OCI-LY1 (cell line): ENCODE data around the gene JOSD2.

Experiments used
- H2AFZ ChIP-seq: fragments of 200-600 bp; sonication (generic), shearing (Covaris generic); 2 replicates; pipeline ENCODE4 v1.6.0; 2014; ENCODE audit warnings: antibody characterized with exemption, mild to moderate bottlenecking, low read length
- H3F3A ChIP-seq: fragments of 200-600 bp; sonication (generic), shearing (Covaris generic); 2 replicates; pipeline ENCODE4 v1.6.0; 2014; ENCODE audit warnings: mild to moderate bottlenecking, antibody characterized with exemption, low read length, moderate library complexity; ENCODE audit not compliant: insufficient read depth
- H3K27ac ChIP-seq: fragments of 200-600 bp; sonication (generic); 2 replicates; pipeline ENCODE4 v1.5.1; 2014; ENCODE audit warnings: low read length, mixed run types, mild to moderate bottlenecking, low read depth; ENCODE audit not compliant: poor library complexity, severe bottlenecking
- H3K27me3 ChIP-seq: fragments of 200-600 bp; sonication (generic); 2 replicates; pipeline ENCODE4 v1.6.0; 2014; ENCODE audit warnings: antibody characterized with exemption, mild to moderate bottlenecking, low read length, moderate library complexity; ENCODE audit not compliant: insufficient read depth
- H3K36me3 ChIP-seq: fragments of 200-600 bp; sonication (generic); 2 replicates; pipeline ENCODE4 v1.6.1; 2014; ENCODE audit warnings: mild to moderate bottlenecking, antibody characterized with exemption, low read length, moderate library complexity, mixed read lengths; ENCODE audit not compliant: insufficient read depth
- H3K4me1 ChIP-seq: fragments of 200-600 bp; sonication (generic); 2 replicates; pipeline ENCODE4 v1.5.1; 2014; ENCODE audit warnings: mild to moderate bottlenecking, low read length, moderate library complexity; ENCODE audit not compliant: insufficient read depth, severe bottlenecking
- H3K4me2 ChIP-seq: fragments of 200-600 bp; sonication (generic), shearing (Covaris generic); 2 replicates; pipeline ENCODE4 v1.6.1; 2014; ENCODE audit warnings: low read length
- H3K4me3 ChIP-seq: fragments of 200-600 bp; sonication (generic); 2 replicates; pipeline ENCODE4 v1.5.1; 2014; ENCODE audit warnings: low read length, low read depth, mild to moderate bottlenecking, mixed read lengths; ENCODE audit not compliant: poor library complexity, severe bottlenecking
- H3K79me2 ChIP-seq: fragments of 200-600 bp; shearing (Covaris generic); 2 replicates; pipeline ENCODE4 v1.6.1; 2016; ENCODE audit warnings: mixed run types, low read length, mixed read lengths; ENCODE audit not compliant: insufficient read depth
- H3K9ac ChIP-seq: fragments of 200-600 bp; sonication (generic), shearing (Covaris generic); 2 replicates; pipeline ENCODE4 v1.6.1; 2014; ENCODE audit warnings: mild to moderate bottlenecking, low read length, mixed read lengths
- H3K9me2 ChIP-seq: fragments of 200-600 bp; sonication (generic), shearing (Covaris generic); 2 replicates; pipeline ENCODE4 v1.6.1; 2014; ENCODE audit warnings: low read depth, mild to moderate bottlenecking, low read length, mixed read lengths
- H3K9me3 ChIP-seq: fragments of 200-600 bp; shearing (Covaris generic); 2 replicates; pipeline ENCODE4 v1.6.1; 2014; ENCODE audit warnings: low read length, mixed read lengths
- H4K20me1 ChIP-seq: fragments of 200-600 bp; sonication (generic), shearing (Covaris generic); 2 replicates; pipeline ENCODE4 v1.6.0; 2016; ENCODE audit warnings: mild to moderate bottlenecking, low read length; ENCODE audit not compliant: insufficient read depth
- EZH2 ChIP-seq: fragments of 200-600 bp; sonication (generic), shearing (Covaris generic); IDR thresholded peaks from 2 replicates; pipeline ENCODE4 v1.8.0; 2017; ENCODE audit warnings: borderline replicate concordance, mixed run types, mild to moderate bottlenecking, antibody characterized with exemption, low read length, moderate library complexity, mixed read lengths
- TF ChIP-seq, protein P1 (sequence below): fragments of 200-600 bp; sonication (generic), shearing (Covaris generic); IDR thresholded peaks from 2 replicates; pipeline ENCODE4 v1.5.1; 2017; ENCODE audit warnings: mild to moderate bottlenecking, antibody characterized with exemption, low read length, moderate library complexity, mixed read lengths

Gene JOSD2

GRCh38 chr19:50465000-50465399 lies 46.0 kb downstream of the JOSD2 start:
- H3F3A ChIP-seq = no peaks in the 10 kb centered on the region; the same call in 1 of the 2 replicates
- no peak overlapping the region for H3K27ac ChIP-seq
- H3K9ac ChIP-seq = no peak overlapping the region
- H3K79me2 ChIP-seq = no peaks in the 10 kb centered on the region
- no peaks in the 10 kb centered on the region for H3K9me2 ChIP-seq
- H3K4me3 ChIP-seq = no peak overlapping the region
- H3K27me3 ChIP-seq = peaks cover 14% of the 10 kb centered on the region; the same call in 1 of the 2 replicates
- peaks cover 11% of the 10 kb centered on the region for H3K4me1 ChIP-seq
- H4K20me1 ChIP-seq = no peaks in the 10 kb centered on the region
- H3K36me3 ChIP-seq = no peaks in the 10 kb centered on the region
- H3K9me3 ChIP-seq = no peaks in the 10 kb centered on the region
- no peak overlapping the region for H3K4me2 ChIP-seq
- no peak for TF ChIP-seq EZH2
- TF ChIP-seq, protein P1, sequence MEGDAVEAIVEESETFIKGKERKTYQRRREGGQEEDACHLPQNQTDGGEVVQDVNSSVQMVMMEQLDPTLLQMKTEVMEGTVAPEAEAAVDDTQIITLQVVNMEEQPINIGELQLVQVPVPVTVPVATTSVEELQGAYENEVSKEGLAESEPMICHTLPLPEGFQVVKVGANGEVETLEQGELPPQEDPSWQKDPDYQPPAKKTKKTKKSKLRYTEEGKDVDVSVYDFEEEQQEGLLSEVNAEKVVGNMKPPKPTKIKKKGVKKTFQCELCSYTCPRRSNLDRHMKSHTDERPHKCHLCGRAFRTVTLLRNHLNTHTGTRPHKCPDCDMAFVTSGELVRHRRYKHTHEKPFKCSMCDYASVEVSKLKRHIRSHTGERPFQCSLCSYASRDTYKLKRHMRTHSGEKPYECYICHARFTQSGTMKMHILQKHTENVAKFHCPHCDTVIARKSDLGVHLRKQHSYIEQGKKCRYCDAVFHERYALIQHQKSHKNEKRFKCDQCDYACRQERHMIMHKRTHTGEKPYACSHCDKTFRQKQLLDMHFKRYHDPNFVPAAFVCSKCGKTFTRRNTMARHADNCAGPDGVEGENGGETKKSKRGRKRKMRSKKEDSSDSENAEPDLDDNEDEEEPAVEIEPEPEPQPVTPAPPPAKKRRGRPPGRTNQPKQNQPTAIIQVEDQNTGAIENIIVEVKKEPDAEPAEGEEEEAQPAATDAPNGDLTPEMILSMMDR = no peak
- H2AFZ ChIP-seq = no peak overlapping the region

DNA sequence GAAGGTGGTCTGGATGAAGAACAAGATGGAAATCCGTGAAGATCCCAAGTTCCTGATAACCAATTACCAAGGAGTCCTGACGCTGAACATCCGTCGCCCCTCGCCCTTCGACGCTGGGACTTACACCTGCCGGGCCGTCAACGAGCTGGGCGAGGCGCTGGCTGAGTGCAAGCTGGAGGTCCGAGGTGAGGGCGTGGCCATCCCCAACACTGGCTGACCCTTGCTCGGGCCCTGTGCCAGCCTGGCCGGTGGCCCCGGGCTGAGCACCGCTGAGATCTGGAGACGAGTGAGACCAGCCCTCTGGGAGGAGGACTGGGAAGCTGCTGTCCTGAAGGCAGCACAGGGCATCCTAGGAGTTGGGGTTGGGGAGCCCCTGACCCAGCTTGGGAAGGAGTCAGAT lies 46.6 kb downstream of the JOSD2 start:
- Histone ChIP-seq H3K9ac (no peak overlapping the region), H3K27ac (no peak overlapping the region), H2AFZ (no peak overlapping the region), H3F3A (no peaks in the 10 kb centered on the region; the same call in 1 of the 2 replicates), H3K4me1 (peaks cover 15% of the 10 kb centered on the region), H3K36me3 (no peaks in the 10 kb centered on the region), H3K9me3 (no peaks in the 10 kb centered on the region), H3K9me2 (no peaks in the 10 kb centered on the region), H3K4me3 (no peak overlapping the region), H3K27me3 (peaks cover 14% of the 10 kb centered on the region; the same call in 1 of the 2 replicates), H4K20me1 (no peaks in the 10 kb centered on the region), H3K79me2 (no peaks in the 10 kb centered on the region), H3K4me2 (no peak overlapping the region)
- TF ChIP-seq, protein P1 = no peak
- TF ChIP-seq EZH2 = no peak

- H3K4me1 ChIP-seq = peaks cover 15% of the 10 kb centered on the region
Observed at GRCh38 chr19:50462970-50463369, 48.0 kb downstream of the JOSD2 start.

More at GRCh38 chr19:50462970-50463369, 48.0 kb downstream of the JOSD2 start:
- no peak for TF ChIP-seq EZH2
- TF ChIP-seq, protein P1 = no peak
- Histone ChIP-seq H3F3A (no peaks in the 10 kb centered on the region; the same call in 1 of the 2 replicates), H3K79me2 (no peaks in the 10 kb centered on the region), H3K27me3 (peaks cover 14% of the 10 kb centered on the region; the same call in 1 of the 2 replicates), H3K36me3 (no peaks in the 10 kb centered on the region), H3K9ac (no peak overlapping the region), H3K27ac (no peak overlapping the region), H2AFZ (no peak overlapping the region), H3K4me2 (no peak overlapping the region), H3K4me3 (no peak overlapping the region), H3K9me3 (no peaks in the 10 kb centered on the region), H4K20me1 (no peaks in the 10 kb centered on the region), H3K9me2 (no peaks in the 10 kb centered on the region)
